Right lobe of liver (tissue), 6 donors: ENCODE data around the gene PMVK. TPM values are rescaled to one million over a fixed set of nuclear protein-coding genes. Genes with fewer than 3 reads are reported as not detected.

Experiments used
- ATAC-seq, 4 donors: fragments of 200-7000 bp; cut with Tn5 transposase; one replicate each; pipeline ENCODE4 v1.9.1; 2020; ENCODE audit warnings: mild to moderate bottlenecking in 4 of 4, moderate library complexity in 4 of 4
- DNase-seq, 3 donors: peaks; one replicate each; pipeline ENCODE4 v3.0.0-alpha.2; 2020
- H3K27ac ChIP-seq, 3 donors: fragments of 200-600 bp; one replicate each; pipeline ENCODE4 v1.8.0; 2022
- H3K27me3 ChIP-seq, 2 donors: fragments of 200-600 bp; one replicate each; pipeline ENCODE4 v1.8.0; 2022
- H3K36me3 ChIP-seq, 4 donors: fragments of 200-600 bp; sonication (generic) in 1 of 4; one replicate each; pipeline versions ENCODE4 v1.5.1 to v1.8.0; 2017 to 2022; ENCODE audit warnings: control low read depth in 1 of 4
- H3K4me1 ChIP-seq, 4 donors: fragments of 200-600 bp; sonication (generic) in 1 of 4; one replicate each; pipeline versions ENCODE4 v1.5.1 to v1.8.0; 2017 to 2022; ENCODE audit warnings: control low read depth in 1 of 4
- H3K4me3 ChIP-seq, 3 donors: fragments of 200-600 bp; one replicate each; pipeline ENCODE4 v1.8.0; 2022
- H3K9me3 ChIP-seq, 4 donors: fragments of 200-600 bp; sonication (generic) in 1 of 4; one replicate each; pipeline versions ENCODE4 v1.5.1 to v1.8.0; 2017 to 2022; ENCODE audit warnings: control low read depth in 1 of 4
- POLR2A ChIP-seq: fragments of 450-650 bp; IDR thresholded peaks from one replicate; pipeline ENCODE4 v1.6.1; 2017; ENCODE audit warnings: antibody characterized with exemption, mild to moderate bottlenecking
- WGBS: methylation state at CpG from one replicate; pipeline ENCODE4 v1.1.6; 2018; ENCODE audit warnings: low coverage, low lambda C conversion rate; ENCODE audit not compliant: insufficient coverage; ENCODE audit errors: missing lambda C conversion rate; 5-methylcytosine and 5-hydroxymethylcytosine counted together
- intact Hi-C, 2 donors: fragments of 100-400 bp; cut with DNase I; formaldehyde crosslinking; loops; one replicate each; pipeline versions ENCODE4 v1.11.2 to v1.14.1; 2022
- total RNA-seq, 6 experiments: library from RNA; depleted of rRNA in 2 of 6; stranded (reverse); fragments of >200 nt in 2 of 6; fragmentation: NEBNext Ultra II Directional in 3 of 6; extraction: Animal tissue kit (Norgen Biotek cat#: 25700) in 3 of 6; gene quantifications; one replicate each; pipeline versions ENCODE4 v1.1.0 to v1.2.4, GENCODE V29; 2016 to 2023
- TF ChIP-seq, protein P1 (sequence below), 4 donors: fragments of 200-600 bp in 3 of 4; fragments of 450-650 bp in 1 of 4; IDR thresholded peaks; one replicate each; pipeline versions ENCODE4 v1.5.1 to v1.8.0; 2016 to 2022; ENCODE audit warnings: antibody characterized with exemption in 4 of 4, mild to moderate bottlenecking in 2 of 4
- donor health status: DM: no; HTN: yes; CAD: no.
- donor health status: DM: no; HTN: no; CAD: no.
- donor health status: DM: no; HTN: no; CAD: no.
- donor health status: DM: no; HTN: yes; CAD: no.
- donor health status: DM: no; HTN: yes; CAD: no.

PMVK gene
- total RNA-seq, 6 experiments from 2014 or later = 16.9 to 34.5 (median 29.2) TPM

DNA sequence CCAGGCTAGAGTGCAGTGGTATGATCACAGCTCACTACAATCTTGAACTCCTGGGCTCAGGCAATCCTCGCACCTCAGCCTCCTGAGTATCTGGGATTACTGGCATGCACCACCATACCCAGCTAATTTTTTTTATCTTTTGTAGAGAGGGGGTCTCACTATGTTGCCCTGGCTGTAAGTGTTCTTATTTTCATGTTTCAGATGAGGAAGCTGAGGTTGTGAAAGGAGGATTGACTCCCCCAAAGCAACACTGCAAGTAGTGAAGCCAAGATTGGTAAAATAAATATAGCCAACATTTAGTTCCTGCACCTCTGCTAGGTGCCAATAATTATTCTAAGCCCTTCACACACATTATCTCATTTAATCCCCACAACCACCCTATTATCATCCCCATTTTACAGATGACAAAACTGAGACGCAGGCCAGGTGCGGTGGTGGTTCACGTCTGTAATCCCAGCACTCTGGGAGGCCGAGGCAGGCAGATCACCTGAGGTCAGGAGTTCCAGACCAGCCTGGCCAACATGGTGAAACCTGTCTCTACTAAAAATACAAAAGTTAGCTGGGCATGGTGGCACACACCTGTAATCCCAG is 2.1 kb downstream of the PMVK start:
- Histone ChIP-seq H3K36me3 (no peaks in the 10 kb centered on the region), H3K27me3 (no peaks in the 10 kb centered on the region), H3K9me3 (no peaks in the 10 kb centered on the region), H3K4me3 (no peak overlapping the region), H3K4me1 (peaks cover 0 to 33% (median 14%) of the 10 kb centered on the region in 4 donors), H3K27ac (peak overlapping the region in 1 of 3 donors; percentile 12)
- ATAC-seq (no peak), DNase-seq (no peak)
- TF ChIP-seq POLR2A = no peak
- TF ChIP-seq, protein P1, sequence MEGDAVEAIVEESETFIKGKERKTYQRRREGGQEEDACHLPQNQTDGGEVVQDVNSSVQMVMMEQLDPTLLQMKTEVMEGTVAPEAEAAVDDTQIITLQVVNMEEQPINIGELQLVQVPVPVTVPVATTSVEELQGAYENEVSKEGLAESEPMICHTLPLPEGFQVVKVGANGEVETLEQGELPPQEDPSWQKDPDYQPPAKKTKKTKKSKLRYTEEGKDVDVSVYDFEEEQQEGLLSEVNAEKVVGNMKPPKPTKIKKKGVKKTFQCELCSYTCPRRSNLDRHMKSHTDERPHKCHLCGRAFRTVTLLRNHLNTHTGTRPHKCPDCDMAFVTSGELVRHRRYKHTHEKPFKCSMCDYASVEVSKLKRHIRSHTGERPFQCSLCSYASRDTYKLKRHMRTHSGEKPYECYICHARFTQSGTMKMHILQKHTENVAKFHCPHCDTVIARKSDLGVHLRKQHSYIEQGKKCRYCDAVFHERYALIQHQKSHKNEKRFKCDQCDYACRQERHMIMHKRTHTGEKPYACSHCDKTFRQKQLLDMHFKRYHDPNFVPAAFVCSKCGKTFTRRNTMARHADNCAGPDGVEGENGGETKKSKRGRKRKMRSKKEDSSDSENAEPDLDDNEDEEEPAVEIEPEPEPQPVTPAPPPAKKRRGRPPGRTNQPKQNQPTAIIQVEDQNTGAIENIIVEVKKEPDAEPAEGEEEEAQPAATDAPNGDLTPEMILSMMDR (IDR thresholded peaks at IDR 0.05) = no peak
- intact Hi-C loops = no loop called here
- 100% methylated on average over 3 of the region's 5 CpGs for WGBS

DNA sequence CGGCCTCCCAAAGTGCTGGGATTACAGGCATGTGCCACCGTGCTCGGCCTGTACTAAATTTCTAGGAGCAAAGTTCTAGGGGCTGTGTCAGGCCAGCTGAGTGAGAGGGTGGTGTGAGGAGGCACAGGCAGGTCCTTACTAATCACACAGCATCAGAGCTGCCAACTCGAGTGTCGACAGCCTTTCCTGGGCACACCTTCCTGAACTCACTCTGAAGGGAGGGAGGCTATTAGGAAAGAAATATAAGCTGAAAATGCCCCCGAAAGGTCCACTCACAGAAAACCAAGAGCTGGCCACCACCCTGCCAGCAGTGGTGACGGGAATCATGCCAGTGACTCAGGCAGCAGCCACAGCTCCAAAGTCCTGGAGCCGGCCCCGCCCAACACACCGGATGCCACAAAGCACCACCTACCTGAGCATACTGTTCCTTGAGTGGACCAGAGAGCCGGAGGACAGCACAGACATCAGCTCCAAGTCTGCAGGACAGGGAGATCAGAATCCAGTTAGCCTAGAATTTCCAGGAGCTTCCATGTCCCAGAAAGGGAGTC is 4.5 kb downstream of the PMVK start:
- intact Hi-C loops = no loop called here
- DNase-seq (peak; percentile 89 to 96 (median 94)), ATAC-seq (peak; percentile 65 to 75 (median 70))
- H3K27me3 ChIP-seq = no peaks in the 10 kb centered on the region
- peaks cover 0 to 25% (median 14%) of the 10 kb centered on the region in 4 donors for H3K4me1 ChIP-seq
- TF ChIP-seq, protein P1 (IDR thresholded peaks at IDR 0.05) = no peak
- TF ChIP-seq POLR2A = peak; percentile 82
- no peak overlapping the region for H3K4me3 ChIP-seq
- 32% methylated on average over 7 of the region's 11 CpGs for WGBS
- peaks cover 0 to 14% (median under 1%) of the 10 kb centered on the region in 4 donors for H3K36me3 ChIP-seq
- H3K27ac ChIP-seq = peak overlapping the region; percentile 59 to 86 (median 66)
- H3K9me3 ChIP-seq = no peaks in the 10 kb centered on the region

DNA sequence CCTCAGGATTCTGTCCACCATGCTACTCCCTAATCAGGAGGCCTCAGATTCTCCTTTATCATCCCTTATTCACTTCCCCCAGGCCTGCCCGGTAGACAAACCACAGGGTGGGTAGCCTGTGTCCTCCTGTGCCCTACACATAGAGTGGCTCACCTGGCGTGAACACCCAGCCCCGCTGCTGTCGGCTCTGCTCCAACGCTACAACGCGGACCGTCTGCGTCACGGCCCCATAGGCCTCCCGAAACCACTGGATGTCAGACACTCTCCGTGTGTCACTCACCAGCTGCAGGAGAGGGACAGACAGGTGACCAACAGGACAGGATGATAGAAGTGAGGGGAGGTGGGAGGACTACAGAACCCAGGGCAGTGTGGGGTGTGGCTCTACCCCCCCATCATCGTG is 10.3 kb downstream of the PMVK start:
- Histone ChIP-seq H3K9me3 (no peaks in the 10 kb centered on the region), H3K36me3 (peaks cover 0 to 49% (median 15%) of the 10 kb centered on the region in 4 donors), H3K27ac (no peak overlapping the region), H3K27me3 (no peaks in the 10 kb centered on the region), H3K4me3 (no peak overlapping the region), H3K4me1 (peaks cover 0 to 4% (median 1%) of the 10 kb centered on the region in 4 donors)
- no peak for DNase-seq
- WGBS = 92% methylated on average over 2 of the region's 13 CpGs
- ATAC-seq = no peak
- no peak for TF ChIP-seq POLR2A
- TF ChIP-seq, protein P1 (IDR thresholded peaks at IDR 0.05) = no peak
- intact Hi-C loops = no loop called here

DNA sequence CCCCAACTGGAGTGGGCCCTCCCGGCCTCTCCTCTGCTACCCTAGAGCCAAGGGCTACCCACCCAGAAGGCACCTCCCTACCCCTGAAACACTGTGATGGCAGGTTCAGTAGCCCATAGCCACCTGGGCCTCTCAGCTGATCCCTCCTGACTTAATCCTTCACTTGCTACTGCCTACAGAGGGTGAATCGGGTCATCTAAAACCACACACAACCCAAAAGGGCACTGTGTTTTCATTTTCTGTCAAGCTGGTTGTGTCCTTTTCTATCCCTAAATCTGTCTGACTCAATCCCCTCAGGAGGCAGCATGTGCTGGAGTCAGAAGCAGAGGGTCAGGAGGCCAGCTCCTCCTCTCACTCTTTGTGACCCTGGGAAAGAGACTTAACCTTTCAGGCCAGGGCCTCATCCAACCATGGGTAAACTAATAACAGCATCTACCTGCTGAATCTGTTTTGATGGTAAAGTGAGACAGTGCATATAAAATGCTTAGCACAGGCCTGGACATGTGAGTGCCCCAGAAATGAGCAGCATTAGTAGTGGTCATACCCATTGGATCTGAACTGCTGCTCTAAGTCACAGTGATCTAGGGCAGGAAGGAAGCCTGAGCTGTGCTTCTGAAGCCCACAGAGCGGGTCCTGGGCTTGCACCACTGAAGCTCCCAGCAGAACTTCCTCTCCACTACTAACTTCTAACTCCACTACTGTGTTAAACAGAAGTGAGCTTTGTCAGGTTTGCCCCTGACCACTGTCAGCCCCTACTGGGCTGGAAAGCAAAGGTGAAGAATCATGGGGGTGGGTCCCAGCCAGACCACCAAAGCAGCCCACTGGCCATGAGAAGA is 11.0 kb downstream of the PMVK start:
- TF ChIP-seq, protein P1 (IDR thresholded peaks at IDR 0.05) = no peak
- no peak for TF ChIP-seq POLR2A
- H3K27me3 ChIP-seq = no peaks in the 10 kb centered on the region
- peaks cover 0 to 49% (median 15%) of the 10 kb centered on the region in 4 donors for H3K36me3 ChIP-seq
- H3K4me1 ChIP-seq = no peaks in the 10 kb centered on the region
- peak in 1 of 4 donors; percentile 16 for ATAC-seq
- DNase-seq = no peak
- 82% methylated on average over 2 of the region's 3 CpGs for WGBS
- H3K4me3 ChIP-seq = no peak overlapping the region
- H3K9me3 ChIP-seq = no peaks in the 10 kb centered on the region
- intact Hi-C loops = no loop called here
- no peak overlapping the region for H3K27ac ChIP-seq
